ENCODE data around the gene KIRREL3.

DNA sequence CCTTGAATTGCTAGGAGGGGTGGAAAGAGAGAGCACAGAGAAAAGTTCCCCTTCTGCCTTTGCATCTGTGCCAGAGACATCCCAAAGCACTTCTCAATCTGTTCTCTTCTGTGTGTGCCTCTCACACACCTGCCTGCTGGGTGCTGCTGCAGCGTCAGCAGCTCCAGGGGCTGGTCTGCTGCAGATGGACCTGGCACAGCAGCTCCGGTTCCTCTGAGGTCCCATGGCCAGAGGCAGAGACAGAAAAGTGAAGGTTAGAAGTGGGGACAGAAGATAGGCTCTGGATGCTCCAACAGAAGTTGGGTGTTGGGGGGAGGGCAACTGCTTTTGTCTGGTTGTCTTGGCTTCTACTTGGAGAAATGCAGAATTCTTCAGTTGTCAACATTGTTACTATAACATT is 48.9 kb upstream of the KIRREL3 start:
- TF ChIP-seq, protein P1, sequence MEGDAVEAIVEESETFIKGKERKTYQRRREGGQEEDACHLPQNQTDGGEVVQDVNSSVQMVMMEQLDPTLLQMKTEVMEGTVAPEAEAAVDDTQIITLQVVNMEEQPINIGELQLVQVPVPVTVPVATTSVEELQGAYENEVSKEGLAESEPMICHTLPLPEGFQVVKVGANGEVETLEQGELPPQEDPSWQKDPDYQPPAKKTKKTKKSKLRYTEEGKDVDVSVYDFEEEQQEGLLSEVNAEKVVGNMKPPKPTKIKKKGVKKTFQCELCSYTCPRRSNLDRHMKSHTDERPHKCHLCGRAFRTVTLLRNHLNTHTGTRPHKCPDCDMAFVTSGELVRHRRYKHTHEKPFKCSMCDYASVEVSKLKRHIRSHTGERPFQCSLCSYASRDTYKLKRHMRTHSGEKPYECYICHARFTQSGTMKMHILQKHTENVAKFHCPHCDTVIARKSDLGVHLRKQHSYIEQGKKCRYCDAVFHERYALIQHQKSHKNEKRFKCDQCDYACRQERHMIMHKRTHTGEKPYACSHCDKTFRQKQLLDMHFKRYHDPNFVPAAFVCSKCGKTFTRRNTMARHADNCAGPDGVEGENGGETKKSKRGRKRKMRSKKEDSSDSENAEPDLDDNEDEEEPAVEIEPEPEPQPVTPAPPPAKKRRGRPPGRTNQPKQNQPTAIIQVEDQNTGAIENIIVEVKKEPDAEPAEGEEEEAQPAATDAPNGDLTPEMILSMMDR (IDR thresholded peaks at IDR 0.05): no peak
- TF ChIP-seq POLR2A (IDR thresholded peaks at IDR 0.05) (no peak), POLR2AphosphoS5 (IDR thresholded peaks at IDR 0.05) (no peak)
